OCI-M1 (cell line): Measurements from ENCODE around the gene ISG15.
"Not testable (repeated sequence)": the region's sequence is repeated elsewhere in the genome, so short reads cannot be mapped to it uniquely, and the experiment has no call there.

Experiments
- DNase-seq: peaks from one replicate; lab custom pipeline; 2025; lab: John Stamatoyannopoulos, UW

ISG15 gene

DNA sequence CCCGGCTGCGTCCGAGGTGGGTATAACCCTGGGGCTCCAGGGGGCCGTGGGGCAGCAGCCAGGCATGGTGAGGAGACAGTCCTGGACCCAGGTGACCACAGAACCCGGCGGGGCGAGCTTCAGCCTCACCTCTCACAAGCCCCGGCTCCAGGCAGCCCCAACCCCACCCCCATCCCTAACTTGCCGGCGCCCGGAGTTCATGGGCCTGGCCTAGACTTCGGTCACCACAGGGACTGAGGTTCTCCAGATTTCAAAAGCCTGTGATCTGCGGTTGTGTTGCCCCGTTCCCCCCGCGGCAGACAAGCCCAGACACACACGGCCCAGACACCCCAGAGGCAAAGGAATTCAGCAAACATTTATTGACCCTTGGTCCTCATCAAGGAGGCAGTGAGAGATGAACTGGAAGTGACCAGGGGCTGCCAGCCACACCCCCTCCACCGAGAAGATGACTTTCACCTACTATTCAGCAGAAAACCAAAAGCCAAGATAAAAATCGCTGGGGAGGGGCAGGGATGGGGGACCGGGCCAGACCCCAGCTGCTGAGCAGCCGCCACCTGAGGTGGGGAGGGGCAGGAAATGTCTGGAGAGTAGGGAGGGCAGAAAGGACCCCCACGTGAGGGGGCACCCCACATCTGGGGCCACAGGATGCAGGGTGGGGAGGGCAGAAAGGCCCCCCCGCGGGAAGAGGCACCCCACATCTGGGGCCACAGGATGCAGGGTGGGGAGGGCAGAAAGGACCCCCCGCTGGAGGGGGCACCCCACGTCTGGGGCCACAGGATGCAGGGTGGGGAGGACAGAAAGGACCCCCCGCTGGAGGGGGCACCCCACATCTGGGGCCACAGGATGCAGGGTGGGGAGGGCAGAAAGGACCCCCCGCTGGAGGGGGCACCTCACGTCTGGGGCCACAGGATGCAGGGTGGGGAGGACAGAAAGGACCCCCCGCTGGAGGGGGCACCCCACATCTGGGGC, 17.3 kb upstream of the ISG15 start:
- DNase-seq = peak; percentile 18

GRCh38 chr1:996851-997712, 16.2 kb upstream of the ISG15 start:
- peak; percentile 30 for DNase-seq

- DNase-seq = no peak
Observed at GRCh38 chr1:997713-997992, 15.6 kb upstream of the ISG15 start.

DNA sequence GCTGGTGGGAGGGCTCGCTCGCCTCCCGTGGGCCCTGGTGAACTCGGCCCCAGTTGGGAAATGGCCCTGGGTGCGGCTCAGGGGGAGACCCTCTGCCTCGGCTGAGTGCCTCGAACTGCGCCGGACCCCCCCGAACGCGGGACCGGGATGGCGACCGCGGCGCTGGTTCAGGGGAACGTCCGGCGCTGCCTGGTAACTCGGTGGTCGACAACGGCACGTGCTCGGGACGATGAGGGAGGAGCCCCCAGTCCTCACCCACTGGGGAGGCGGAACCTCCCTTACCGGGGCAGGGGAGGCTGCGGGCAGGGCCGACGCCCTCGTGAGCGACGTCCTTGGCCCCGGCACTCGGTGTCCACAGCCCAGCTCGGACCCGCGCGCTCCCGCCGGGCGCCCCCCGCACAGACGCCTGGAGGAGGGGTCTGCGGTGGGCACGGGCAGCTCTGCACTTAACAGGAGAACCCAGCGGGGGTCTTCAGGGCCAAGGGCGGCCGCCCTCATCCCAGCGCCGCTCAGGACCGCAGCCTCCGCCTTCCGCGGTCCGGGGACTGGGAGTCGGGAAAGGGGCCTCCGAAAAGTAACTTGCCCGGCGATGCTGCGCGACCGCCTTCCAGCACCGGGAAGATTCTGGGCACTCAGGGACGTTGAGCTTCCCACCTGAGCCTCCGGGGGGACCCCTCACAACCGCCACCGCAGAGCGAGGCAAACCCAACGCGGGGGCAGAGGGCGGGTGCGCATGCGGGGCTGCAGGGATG, 15.1 kb upstream of the ISG15 start:
- no peak for DNase-seq

GRCh38 chr1:998745-998994, 14.6 kb upstream of the ISG15 start:
- DNase-seq = no peak

- DNase-seq = peak; percentile 13
Observed at GRCh38 chr1:998995-999724, 14.1 kb upstream of the ISG15 start.

GRCh38 chr1:999725-1000356, 13.5 kb upstream of the ISG15 start, which contains the start of gene HES4:
Gene HES4, minus strand, starts transcription at chr1:1000097. Its CDS starts 124 bp downstream, at chr1:999973.
- peak; percentile 55 for DNase-seq

DNA sequence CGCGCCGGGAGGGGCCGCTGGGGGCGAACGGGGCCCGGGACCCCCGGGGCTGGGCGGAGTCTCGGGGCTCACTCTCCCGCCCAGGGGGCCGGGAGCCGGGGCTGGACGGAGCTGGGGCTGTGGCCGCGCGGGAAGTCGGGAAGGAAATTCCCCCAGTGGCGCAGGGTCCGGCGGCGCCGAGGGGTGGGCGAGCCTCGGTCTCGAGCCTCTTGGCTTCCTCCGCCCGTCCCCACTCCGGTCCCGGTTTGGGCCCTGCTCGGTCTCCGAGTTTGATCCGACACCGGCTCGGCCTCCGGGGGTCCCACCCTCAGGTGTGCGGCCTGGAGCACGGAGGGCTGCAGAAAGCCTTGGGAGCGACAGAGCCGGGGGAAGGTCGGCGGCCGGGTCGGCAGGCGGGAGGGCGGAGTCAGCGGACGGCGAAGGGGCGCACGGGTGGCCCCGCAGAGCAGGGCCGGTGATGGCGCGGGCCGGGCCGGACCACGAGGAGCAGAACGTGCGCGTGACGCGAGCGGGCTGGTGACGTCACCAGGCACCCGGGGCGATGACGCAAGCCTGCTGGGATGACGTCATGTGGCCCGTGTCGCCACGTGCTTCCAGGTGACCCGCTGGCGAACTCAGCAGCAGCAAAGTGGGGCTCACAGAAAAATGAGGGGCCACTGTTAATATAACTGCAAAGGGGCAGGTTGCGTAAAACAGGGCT, 12.8 kb upstream of the ISG15 start:
- peak; percentile 28 for DNase-seq

DNA sequence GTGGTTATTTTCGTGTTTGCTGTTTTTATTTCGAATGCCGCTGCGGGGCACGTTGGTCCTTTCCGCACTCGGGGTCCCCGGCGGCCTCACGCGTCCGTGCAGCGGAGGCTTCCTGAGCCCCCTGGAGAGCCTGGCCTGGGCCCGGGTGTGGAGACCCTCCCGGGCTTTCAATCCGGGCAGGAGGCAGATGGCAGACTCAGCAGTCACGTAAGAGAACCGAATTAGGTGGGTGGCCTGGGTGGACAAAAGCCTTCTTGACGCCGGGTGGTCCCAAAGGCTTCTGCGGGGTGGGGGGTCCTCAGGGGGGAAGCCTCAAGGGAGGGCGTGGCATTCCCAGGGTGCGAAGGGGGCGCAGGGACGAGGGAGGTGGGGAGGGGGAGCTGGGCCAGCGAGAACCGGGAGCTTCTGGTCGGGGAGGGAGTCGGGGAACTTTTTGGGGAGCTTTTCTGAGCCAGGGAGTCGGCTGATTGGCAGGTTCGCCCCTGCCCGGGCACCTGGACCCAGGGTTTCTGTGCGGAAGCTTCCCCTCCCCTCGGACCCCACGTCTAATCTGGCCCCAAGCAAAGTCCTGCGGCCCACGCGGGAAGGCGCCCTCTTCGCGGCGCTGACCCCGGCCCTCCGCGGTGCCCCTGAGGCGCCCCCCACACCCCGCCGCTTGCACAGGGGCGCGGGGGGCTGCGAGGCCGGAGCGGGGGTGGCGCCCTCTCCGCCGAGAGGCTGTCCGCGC, 12.1 kb upstream of the ISG15 start:
- DNase-seq = no peak

GRCh38 chr1:1003618-1004419, 9.5 kb upstream of the ISG15 start:
- peak; percentile 23 for DNase-seq

GRCh38 chr1:1004420-1004779, 8.9 kb upstream of the ISG15 start:
- DNase-seq = no peak

GRCh38 chr1:1004780-1005697, 8.3 kb upstream of the ISG15 start:
- peak; percentile 92 for DNase-seq

GRCh38 chr1:1005774-1006304, 7.5 kb upstream of the ISG15 start:
- DNase-seq = no peak

- DNase-seq = no peak
Observed at GRCh38 chr1:1006305-1007159, 6.8 kb upstream of the ISG15 start.

- DNase-seq = not testable (repeated sequence)
Observed at GRCh38 chr1:1010131-1010530, 3.2 kb upstream of the ISG15 start.

DNA sequence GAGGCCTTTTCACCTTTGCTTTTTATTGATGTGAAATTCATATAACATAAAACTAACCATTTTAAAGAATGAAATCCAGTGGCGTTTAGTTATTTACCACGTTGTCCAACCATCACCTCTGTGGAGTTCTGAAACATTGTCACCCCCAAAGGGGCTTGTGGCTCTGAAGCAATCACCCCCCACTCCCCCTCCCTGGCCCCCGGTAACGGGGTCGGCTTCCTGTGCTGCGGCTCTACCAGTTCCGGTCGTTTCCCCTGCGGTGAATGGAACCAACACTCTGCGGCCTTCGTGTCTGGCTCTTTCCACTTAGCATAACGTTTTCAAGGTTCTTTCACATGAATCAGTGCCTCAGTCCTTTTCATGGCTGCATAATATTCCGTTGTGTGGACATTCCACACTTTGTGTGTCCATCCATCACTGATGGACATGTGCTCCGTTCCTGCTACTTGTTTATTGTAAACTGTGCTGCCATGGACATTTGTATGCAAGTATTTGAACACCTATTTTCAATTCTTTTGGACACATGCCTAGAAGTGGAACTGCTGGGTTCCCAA, 1.8 kb upstream of the ISG15 start:
- no peak for DNase-seq

- not testable (repeated sequence) for DNase-seq
Observed at GRCh38 chr1:1012736-1013104, 577 bp upstream of the ISG15 start.
